KG1 (cell line): ENCODE data around the gene SYNDIG1L.
"Not testable (repeated sequence)": the region's sequence is repeated elsewhere in the genome, so short reads cannot be mapped to it uniquely, and the experiment has no call there.

ENCODE experiments used
- DNase-seq: peaks from one replicate; lab custom pipeline; 2025; lab: John Stamatoyannopoulos, UW

SYNDIG1L gene

GRCh38 chr14:74426202-74426582 lies at the start of gene SYNDIG1L:
TSS of gene SYNDIG1L (minus strand) at chr14:74426210. CDS start at chr14:74409744, 16,466 bp downstream.
- DNase-seq: no peak

- DNase-seq: no peak
Observed at GRCh38 chr14:74475678-74476077, 49.7 kb upstream of the SYNDIG1L start.

DNA sequence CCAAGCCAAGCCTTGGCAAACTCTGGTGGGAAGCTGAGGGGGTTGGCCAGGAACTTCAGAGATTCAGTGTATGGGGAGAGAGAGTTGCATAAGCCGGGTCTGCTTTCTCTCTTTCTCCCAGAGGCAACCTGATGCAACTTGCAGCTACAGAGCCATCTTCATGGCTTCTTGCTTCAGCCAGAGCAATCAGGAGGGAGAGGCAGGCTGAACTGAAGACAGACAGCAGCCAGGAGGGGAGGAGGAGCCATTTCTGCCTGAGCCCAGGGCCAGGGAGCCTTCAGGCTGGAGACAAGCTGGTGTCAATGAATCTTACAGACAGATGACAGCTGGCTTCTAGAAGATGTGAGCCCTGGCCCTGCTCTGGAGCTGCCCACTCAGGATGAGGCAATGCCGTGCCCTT lies 48.4 kb upstream of the SYNDIG1L start:
- DNase-seq: no peak

GRCh38 chr14:74472601-74473000 lies 46.6 kb upstream of the SYNDIG1L start:
- no peak for DNase-seq

DNA sequence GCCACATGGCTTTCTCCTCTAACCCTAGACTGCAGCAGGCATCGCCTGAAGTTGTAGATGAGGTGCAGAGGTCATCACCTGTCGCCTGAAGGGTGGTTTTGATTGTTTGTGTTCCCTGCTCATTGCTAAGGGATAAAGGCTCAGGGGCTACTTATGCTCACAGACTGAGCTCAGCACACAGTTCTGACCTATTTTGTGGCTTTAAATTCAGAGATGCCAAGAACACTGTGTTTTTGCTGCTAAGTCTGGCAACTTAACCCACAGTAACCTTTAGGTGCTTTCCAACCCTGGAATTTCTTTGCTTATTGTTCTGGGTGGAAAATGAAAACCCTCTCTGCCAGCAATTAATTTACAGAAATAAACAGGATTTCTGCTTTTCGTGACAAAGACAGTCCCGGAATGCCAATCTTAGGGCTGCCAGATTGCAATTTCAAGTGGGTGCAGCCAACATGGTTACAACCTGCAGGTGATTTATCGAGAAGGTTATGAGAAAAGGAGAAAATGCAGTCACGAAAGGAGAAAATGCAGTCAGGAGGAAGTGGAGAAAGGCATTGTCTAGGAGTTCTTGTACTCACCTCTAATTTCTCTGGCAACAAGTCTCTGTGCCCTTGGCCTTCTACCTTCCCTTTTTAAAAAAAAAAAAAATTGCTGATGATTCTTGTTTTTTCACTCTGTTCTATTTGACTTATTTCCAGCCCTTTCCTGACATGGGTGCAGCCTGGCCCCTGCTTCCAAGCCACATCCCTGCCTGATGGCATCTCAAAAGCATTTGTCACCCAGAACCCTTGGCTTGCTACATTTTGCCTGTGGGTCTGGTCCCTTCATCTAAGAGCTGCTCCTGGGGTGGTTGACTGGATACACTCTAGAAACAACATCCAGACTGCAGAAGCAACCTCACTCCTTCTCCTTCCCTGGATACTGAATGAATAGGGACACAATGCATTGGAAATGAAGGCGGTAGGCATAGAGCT lies 43.8 kb upstream of the SYNDIG1L start:
- DNase-seq: no peak

GRCh38 chr14:74468513-74468912 lies 42.5 kb upstream of the SYNDIG1L start:
- no peak for DNase-seq

DNA sequence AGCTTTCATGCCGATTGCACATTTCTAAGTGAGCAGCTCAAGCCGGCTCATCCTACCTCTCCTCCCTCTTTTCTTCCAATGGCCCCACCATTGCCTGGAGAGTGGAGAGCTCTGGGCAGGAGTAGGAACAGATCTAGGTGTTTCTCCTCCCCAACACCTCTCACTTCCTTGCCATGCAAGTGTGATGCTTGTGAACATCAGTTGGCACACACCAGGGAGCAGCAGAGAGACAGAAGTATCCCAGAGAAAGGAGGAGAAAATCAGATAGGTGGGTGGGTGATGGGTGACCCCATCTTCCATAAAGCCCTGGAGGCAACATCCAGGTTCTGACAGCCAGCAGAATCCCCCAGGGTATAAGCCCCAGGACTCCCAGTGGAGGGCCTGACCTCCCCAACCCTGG lies 39.3 kb upstream of the SYNDIG1L start:
- no peak for DNase-seq

- no peak for DNase-seq
Observed at GRCh38 chr14:74464785-74465184, 38.8 kb upstream of the SYNDIG1L start.

DNA sequence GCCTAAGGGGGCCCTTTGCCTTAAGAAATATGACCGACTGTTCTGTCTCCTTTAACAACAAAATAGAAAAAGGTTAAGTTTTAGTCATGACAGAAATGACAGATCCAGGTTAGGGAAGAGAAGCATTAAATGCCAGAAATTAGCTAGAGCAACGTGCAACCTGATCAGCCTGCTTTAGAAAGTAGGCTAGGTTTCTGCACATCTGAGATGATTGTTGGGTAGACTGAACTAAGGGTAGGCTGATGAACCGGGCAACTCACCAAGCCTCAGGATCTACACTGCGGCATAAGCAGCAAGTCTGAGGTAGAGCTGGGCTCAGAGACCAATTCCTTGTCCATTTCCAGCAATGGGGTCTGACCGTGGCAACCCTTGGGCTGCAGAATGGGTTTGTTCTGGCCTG lies 37.7 kb upstream of the SYNDIG1L start:
- DNase-seq: no peak

GRCh38 chr14:74462993-74463392 lies 37.0 kb upstream of the SYNDIG1L start:
- DNase-seq: no peak

DNA sequence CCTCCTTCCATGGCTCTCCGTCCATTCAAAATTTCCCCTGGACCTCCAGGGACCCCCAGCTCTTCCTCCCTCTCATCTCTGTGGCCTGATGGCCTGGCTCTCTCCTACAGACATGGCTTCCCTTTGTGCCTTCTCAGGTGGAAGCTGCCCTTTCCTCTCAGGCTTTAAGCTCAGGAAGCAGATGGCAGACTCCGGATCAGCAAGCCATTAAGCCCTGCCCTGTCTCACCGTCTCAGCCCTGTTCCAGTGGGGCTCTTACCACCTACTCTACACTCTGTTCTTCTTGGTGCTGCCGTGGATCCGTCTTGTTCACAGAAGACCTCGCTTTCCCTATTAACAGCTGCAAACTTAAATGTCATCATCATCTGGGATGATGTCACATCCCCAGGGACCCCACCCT lies 34.0 kb upstream of the SYNDIG1L start:
- no peak for DNase-seq

DNA sequence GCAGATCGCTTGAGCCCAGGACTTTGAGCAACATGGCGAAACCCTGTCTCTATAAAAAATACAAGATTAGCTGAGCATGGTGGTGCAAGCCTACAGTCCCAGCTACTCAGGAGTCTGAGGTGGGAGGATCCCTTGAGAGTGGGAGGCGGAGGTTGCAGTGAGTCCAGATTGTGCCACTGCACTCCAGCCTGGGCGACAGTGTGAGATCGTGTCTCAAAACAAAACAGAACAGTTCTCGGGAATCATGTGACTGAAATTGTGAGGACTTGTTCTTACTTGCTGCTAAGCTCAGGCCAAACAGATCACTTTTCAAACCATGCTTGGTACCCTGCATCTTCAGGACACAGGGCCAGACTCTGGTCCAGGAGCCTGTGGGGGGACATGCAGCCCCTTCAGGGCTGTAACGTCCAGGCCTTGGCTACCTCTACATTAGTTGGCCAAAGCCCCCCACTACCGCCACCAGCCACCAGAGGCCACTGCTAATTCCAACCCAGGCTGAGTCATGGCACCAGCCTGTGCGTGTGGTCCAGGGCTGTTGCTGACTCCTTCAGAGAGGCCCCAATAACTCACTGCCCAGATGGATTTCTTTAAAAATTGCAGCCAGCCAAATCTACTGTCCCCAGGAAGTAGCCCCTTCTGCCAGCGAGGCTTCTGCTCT lies 33.4 kb upstream of the SYNDIG1L start:
- no peak for DNase-seq

DNA sequence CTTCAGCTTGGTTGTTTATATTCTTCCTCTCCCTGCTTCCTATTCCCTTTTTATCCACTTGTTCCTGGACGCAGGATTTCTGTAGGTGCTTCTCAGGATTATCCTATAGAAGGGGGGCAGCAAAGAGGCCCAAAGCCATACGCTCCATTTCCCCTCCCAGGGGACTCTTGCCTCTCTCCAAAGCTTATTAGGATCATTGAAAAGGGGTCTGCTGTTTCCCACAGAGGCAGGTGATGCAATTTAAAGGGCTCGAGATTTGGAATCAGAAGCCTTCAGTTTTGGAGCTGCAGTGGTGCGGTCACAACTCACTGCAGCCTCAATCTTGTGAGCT lies 31.5 kb upstream of the SYNDIG1L start:
- no peak for DNase-seq

DNA sequence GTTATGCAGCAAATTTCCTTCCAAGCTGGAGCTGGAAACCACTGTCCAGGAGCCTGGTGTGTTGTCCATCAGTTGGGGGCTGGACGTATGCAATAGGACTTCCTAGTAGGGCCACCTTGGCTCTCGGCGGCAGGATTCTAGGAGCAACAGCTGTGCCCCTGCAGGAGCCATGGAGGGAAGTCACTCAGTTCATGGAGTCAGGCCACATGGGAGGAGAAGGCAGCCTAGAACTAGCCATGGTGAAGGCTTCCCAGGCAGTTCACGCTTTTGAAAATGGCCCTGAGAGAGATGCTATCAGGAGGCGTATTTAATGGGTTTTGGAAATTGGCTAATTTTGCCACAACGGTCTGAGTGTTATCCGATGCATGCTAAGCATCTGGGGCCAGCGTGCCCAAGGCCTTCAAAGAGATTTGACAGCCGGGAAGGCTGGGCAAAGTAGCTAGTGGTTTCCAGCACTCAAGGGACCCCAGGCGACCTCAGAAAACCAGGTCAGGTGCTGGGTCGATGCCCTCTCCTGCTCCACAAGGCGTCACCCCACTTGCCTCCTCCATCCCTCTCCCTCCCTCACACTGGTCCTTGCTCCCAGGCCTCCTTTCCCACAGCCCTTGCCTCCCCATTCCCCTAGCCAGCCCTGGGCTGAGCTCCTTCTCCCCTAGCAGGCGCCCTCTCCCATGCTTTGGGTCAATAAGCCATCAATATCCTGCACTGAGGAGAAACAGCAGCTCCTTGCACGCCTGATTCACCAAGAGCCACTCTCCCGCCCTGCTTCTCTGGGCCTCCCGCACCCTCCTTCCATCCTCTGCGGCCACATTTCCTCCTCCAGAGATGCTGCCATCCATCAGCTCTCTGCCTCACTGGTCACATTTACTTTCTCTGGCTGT lies 30.9 kb upstream of the SYNDIG1L start:
- no peak for DNase-seq

- DNase-seq: not testable (repeated sequence)
Observed at GRCh38 chr14:74454397-74454796, 28.4 kb upstream of the SYNDIG1L start.

- DNase-seq: no peak
Observed at GRCh38 chr14:74444866-74445265, 18.9 kb upstream of the SYNDIG1L start.

- no peak for DNase-seq
Observed at GRCh38 chr14:74442757-74443156, 16.7 kb upstream of the SYNDIG1L start.

- no peak for DNase-seq
Observed at GRCh38 chr14:74441113-74441512, 15.1 kb upstream of the SYNDIG1L start.

DNA sequence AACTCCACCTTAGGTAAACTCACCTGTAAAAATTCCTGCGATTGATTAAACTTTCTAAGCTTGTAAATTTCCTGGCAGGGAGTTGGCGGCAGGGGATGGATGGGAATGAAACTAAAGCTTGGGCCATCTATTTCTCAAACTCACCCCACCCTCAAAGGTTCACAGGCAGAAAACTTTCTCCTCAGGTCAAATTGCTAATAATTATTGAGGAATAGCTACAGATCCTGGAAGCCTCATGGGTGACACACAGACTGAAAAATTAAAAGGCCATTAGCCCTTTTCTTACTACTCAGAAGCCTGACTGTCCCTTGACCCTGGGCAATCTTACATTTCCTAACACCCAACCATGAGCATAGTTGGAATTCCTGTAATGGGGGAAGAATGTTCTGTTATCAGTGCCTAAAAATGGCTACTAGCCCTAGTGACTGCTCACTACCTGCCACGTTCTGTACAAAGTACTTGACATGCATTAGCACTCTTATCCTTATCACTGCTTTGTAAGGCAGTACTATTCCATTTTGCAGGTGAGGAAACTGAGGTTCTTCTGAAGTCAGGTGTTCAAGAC lies 12.4 kb upstream of the SYNDIG1L start:
- DNase-seq: no peak

- no peak for DNase-seq
Observed at GRCh38 chr14:74437496-74438053, 11.6 kb upstream of the SYNDIG1L start.

DNA sequence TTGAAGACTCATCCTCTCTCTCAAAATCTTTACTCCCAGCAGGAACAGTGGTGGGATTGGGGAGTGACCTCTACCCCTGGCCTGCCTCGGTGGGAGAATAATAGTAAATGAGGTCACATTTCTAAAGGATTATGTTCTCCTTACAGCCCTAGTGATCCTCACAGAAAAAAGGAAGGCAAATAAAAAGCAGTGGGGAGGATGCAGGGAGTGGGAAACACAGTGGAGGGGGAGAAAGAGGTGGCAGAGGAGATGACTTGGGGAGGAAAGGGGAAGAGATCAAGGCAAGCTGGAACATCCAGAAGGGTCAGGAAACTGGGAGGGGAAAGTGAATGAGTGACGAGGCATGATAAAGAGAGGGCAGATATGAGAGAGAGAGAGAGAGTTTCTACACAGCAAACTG lies 8.3 kb upstream of the SYNDIG1L start:
- DNase-seq: no peak

DNA sequence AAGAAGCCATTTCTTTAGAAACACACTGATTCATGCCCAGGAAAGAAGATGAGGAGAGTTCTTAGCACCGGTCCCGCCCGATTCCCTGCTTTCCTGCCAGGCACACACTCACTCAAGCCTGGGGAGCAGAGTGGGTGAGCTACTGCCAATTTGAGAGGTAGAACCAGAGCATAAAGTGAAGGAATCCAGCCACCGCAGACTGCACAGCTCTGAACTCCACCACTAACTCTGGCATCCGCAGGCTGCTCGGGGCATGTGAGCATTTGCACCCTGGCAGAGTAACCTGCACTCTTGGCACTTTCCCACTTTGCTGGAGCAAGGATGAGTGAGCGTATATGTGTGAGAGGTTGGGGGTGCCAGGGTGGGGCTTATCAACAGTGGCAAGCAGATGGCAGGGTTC lies 4.0 kb upstream of the SYNDIG1L start:
- no peak for DNase-seq
